NCI-H128 (cell line): Measurements from ENCODE around the gene ROR2.
"Not testable (repeated sequence)": the region's sequence is repeated elsewhere in the genome, so short reads cannot be mapped to it uniquely, and the experiment has no call there.

ENCODE experiments used
- DNase-seq: peaks from one replicate; lab custom pipeline; 2025; ENCODE audit not compliant: unreplicated experiment; lab: John Stamatoyannopoulos, UW

Gene ROR2

DNA sequence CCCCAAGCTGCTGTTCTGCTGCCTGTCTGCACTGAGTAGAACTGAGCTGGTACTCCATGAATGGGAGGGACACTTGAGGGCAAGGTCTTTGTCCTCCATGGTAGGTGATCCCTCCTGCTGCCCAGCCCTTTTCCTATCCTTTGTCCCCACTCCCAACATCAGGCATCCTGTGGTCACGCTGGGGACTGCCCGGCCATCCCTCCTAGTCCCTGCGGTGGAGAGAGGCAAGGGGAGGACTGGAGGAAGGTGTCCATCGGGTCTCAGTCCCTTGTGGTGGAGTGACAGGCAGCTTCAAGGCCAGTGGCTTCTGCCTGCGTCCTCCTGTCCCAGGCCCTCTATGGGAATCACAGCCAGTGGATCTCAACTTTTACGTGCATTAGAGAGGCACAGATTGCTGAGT, 25.9 kb downstream of the ROR2 start:
- DNase-seq = no peak

DNA sequence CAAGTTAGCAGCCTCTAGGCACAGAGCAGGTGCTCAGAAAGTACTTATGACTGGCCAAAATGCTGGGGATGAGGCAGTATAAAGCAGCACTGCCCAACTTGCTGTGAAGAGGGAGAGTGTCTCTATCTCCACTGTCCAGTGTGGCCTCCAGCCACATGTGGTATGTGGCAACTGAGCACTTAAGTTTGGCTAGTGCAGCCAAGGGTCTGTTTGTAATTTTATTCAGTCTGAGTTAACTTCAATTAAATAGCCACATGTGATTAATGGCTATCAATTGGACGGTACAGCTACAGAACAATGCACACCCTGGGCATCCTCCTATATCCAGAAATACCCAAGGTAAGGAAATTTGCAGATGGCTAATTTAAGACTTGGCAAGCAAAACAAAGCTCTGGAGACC, 26.9 kb downstream of the ROR2 start:
- DNase-seq = no peak

DNA sequence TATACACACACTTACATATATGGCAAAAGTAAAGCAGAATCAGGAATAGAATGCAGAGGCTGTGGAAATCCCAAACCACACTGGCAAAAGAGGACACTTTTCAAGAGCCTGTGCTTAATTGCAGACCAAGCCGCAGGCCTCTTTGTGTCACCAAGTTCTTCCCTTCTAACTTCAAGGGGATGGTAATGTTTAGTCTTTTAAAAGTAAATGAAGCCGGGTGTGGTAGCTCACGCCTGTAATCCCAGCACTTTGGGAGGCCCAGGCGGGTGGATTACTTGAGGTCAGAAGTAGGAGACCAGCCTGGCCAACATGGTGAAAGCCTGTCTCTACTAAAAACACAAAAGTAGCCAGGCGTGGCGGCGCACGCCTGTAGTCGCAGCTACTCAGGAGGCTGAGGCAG, 28.7 kb downstream of the ROR2 start:
- DNase-seq = no peak

DNA sequence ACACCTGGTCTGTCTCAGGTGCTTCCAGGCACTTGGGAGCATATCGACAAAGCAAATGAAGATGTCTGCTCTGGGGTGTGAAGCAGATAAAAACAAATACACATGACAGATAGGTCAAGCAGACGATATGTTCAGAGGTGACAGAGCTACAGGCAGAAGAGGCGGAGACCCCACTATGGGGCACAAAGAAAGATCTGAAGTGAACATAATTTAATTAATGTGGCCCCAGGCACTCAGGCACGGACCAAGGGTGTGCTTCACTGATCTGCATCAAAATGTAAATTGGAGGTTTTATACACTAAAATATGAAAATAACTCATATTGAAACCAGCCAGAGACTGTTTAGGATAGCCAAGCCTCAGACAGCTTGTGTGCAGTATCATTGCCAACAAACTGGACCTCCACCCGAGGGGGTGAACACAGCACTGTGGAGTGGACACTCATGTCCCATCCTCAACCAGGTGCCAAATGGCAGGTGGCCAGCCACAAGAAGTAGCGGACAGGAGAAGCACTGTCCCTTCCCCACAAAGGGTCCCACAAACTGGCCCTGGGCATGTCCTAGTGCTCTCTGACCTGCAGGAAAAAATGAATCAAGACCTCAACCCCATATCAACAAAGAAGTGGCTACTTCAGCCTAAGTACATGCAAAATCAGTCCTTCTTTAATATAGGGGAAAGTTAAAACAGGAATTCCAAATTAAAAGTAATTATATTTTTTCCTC, 29.2 kb downstream of the ROR2 start:
- DNase-seq = no peak

DNA sequence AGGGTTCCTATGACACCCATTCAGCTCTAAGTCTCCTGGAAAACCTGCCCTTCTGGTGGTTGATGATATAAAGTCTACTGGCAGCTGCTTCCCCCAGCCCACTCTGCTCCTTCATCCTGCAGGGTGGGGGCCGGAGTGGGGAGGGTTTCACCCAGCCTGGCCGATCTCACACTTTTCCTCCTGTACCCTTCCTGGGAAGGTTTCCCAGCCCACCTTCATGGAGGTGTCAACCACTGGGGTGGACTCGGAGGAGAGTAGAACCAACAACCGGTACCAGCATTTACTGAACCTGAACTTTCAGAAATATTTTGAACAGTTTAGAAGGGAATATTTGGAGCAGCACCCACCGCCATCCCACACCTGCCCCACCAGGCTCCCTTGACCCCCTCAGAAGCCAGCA, 30.4 kb downstream of the ROR2 start:
- no peak for DNase-seq

DNA sequence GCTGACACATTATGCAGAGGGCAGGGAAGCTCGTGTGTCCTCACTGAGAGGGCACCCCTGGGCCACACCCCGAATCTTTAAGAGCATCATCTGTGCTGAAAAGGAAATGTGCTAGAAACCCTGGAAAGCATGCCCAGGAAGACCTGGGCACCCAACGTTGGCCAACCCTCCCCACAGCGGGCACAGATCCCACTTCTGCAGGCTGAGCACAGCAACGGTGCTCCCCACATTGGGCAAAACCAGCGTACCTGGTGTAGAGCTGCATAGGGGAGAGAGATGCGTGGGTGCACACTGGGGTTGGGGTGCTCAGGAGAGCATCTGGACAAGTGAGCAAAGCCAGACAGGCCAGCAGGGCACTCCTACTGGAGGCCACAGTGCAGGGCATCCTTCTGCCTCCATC, 32.6 kb downstream of the ROR2 start:
- DNase-seq = no peak

DNA sequence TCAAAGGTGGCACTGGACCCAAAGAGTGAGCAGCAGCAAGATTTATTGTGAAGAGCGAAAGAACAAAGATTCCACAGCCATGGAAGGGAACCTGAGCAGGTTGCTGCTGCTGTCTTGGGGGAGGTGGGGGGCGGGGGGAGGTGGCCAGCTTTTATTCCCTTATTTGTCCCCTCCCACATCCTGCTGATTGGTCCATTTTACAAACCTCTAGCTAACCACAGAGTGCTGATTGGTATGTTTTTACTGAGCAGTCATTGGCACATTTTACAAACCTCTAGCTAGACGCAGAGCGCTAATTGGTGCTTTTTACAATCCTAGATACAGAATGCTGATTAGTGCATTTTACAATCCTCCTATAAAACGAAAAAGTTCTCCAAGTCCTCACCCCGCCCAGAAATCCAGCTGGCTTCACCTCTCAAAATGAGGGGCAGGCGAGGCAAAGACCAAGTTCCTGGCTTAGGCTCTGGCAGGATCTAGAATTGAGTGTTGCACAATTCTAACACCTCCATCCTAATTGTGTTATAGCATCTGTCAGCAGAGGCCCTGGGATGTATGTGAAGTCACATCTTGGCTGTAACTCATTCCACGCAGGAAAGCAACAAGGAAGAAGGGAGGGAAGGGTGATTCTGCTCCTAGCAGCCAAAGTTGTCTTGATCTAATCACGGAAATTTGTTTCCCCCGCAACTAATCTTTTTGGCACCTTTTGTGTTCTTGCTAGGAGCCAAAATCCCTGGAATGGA, 34.3 kb downstream of the ROR2 start:
- DNase-seq = no peak

DNA sequence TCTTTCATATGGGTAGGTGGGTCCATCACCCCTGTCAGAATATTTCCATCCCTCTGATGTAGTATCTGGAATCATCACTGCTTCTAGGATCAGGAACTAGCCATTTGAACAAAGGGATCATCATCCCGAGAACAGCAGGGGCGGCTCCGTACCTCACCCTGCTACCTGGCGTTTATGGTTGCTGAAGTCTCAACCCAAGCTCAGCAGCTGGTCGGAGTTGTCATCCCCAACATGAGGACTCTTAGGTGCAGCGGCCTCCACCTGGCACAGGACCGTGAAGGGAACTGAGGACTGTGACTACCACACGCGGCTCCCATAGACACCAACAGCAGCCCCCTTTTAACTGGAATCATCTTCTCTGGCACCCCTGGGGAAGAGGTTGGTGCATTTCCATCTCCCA, 35.1 kb downstream of the ROR2 start:
- no peak for DNase-seq

DNA sequence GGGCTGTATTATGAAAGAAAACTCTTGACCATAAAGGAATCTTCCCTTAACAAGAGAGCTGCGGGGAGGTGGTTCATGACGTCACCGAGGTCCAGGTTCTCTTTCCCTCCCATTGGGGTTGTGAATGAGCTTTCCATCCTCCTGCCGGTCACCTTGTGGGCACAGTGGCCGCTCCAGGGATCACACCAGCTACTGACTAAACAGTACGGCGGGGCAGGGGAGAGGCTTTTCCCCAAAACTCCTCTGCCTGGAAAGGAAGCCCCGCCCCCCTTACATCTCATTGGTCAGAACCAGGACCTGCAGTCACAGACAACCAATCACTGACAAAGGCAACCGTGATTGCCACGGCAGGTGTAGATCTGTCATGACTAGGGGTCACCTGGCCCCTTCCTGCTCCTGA, 35.6 kb downstream of the ROR2 start:
- DNase-seq = no peak

DNA sequence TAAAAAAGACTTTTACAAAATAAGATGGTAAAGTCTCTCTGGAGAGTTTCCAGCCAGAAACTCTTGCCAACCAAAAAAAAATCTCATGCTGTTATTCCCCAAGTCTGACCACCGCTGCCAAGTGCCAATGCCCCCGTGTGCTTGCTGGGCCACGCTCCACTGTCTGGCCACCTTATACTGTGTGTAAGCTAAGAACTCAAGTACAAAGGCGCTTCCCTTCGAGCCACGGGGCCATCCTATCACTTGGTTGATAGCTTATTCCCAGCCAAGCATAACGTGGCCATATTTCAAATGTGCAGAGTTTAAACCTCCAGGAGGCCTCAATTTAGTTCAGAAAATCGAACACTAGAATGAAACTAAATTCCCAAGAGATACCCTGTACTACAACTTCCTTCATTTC, 36.0 kb downstream of the ROR2 start:
- no peak for DNase-seq

DNA sequence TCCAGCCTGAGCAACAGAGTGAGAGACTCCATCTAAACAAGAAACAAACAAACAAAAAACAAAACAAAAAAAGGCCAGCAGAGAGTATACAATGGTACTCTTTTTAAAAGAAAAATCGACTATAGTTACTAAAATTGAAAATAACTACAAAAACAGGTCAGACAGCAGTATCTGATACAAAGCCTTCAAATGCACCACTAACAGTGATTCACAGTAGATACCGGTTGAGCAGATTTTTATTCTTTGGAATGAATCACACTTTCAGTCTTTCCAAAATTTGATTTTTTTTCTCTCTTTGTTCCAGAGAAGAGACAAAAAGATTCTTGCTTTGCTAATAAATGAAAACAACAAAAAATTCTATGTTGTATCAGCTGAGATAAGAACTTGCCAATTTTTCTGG, 36.9 kb downstream of the ROR2 start:
- no peak for DNase-seq

DNA sequence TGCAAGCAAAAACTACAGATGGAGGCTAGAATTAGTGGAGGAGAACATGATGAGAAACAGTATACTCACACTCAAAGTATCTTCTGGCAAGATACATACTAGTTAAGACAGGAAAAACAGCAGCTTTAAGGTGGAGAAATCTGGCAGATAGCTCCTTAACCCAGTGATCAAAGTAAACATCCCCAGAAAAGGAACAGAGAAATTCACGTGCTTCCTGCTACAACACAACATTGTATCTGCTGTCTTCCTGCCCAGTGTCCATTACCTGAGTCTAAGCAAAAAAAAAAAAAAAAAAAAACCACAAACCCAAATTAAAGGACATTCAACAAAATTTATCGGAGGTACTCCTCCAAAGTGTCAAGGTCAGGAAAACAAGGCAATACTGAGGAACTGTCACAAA, 38.4 kb downstream of the ROR2 start:
- no peak for DNase-seq

DNA sequence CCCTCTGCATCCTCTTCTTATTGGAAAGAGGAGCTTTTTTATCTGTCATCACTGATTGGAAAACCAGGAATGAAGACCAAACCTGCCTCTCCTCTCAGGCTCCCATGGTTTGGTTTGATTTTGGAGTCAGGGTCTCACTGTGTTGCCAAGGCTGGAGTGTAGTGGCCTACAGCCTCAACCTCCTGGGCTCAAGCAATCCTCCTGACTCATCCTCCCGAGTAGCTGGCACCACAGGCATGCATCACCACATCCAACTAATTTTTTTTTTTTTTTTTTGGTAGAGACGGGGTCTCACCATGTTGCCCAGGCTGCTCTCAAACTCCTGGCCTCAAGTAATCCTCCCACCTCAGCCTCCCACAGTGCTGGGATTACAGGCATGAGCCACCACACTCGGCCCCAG, 40.8 kb downstream of the ROR2 start:
- DNase-seq = not testable (repeated sequence)

DNA sequence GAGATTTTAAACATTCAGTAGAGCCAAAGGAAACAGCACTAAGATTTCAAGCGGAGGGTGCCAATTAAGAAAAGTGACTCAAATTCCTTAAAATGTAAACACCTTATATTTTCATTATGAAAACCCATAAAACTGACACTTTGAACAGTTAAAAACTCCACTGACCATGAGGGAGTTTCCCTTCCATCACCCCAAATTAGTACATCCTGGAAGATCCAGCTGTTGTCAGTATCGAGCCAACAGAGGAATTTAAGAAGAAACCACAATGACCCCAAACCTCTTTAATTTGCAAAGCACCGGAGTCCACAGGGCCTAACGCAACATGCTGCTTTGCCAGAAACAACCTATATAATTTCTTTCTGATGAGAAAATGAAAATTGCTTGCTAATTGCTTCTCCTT, 41.3 kb downstream of the ROR2 start:
- DNase-seq = no peak

DNA sequence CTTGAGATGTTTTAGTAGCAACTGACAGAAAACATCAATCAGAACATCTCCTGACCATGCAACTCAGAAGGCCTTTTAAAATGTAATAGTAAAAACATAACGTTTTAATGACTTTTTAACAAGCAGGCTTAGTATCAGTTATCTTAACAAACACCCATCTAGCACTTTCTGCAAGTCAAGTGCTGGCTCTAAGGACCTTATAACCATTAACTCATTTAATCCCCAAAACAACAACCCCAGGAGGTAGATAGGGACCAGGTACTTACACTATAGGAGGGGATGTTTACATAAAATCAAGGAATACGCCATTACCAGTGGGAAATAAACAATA, 41.8 kb downstream of the ROR2 start:
- DNase-seq = no peak

DNA sequence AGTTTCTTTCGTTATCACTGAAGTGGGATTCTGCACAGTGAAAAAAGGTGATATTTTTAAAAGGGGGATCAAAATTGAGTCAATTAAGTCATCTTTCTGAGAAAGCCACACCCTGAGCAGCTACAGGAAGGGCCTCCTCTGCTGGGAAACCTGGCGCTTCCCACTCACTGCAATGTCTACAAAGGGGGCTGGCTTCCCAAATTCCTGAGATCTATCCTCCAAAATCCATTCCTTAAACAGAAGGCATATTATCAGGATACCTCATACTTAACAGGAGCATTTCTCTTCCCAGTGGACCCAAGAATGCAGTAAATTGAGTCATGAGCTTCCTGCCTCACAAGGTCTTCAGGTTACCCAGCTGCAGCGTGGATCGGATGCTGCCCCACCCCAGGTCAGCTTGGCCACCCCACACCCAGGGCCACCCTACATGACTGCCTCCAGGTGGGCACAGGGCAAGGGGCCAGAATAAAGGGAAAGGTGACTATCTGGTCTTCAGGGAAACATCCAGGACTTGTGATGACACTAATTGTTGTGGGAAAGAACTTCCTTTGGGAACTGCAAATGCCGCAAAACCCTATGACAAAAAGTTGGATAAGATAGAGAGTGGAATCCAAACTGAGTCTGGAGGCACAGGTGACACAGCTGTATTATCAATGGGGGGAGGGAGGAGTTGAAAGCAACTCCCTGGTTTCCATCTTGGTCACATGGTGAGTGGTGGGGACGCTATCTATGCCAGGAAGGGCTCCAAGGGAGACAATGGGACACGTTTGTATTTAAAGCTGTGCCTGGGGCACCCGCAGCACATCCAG, 42.3 kb downstream of the ROR2 start:
- DNase-seq = no peak

DNA sequence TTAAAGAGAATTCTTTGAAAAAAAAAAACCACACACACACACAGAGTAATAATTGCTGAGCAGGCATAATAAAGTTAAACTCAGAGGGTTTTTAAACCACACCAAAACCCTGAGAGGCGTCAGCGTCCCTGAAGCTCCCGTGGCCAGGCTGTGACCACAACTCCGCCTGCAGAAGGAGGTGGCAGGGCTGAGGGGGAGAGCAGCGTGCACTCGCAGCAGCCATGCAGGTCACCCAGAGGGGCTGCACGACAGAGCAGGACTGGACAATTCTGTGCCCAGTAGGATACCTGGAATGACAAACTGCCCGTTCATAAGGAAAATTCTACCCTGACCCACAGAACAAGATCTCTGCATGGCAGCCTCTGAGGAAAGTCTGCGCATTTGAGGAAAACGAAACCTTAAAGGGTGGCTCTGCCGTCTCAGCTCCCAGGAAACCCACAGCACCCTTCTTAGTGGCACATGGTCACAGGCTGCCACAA, 44.0 kb downstream of the ROR2 start:
- no peak for DNase-seq

DNA sequence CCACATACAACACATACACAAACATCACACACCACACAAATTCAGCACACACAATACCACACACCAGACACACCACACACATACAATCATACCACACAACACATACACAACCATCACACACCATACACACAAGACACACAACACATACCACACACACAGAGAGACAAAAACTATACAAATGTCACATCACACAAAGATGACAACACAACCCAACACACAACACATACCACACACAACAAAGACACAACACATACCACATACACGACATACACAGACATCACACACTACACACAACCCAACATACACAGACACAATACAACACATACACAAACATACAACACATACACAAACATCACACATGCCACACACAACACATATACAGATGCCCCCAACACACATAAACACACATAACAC, 44.8 kb downstream of the ROR2 start:
- no peak for DNase-seq

DNA sequence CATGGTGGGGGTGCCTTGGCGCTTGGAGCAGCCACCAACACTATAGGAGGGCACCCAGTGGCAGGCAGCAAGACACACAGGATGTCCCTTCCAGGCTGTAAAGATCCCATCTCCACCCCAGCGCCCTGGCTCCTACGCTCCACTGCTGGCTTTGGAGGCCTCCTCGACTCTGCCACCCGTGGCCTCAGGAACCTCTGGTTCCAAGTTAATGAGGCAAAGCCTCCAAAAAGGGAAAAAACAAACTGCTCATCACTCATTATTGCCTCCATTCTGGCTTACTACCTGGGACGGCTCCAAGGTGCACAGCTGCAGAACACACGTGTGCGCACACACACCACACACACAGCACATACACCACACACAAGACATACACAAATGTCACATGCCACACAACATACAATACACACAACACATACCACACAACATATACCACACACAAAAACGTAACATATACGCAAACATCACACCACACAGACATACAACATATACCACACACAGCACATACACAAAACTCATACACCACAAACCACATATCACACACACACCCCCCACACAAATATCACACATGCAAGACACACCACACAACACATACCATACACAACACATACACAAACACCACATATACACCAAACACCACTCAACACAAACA, 45.3 kb downstream of the ROR2 start:
- DNase-seq = no peak

DNA sequence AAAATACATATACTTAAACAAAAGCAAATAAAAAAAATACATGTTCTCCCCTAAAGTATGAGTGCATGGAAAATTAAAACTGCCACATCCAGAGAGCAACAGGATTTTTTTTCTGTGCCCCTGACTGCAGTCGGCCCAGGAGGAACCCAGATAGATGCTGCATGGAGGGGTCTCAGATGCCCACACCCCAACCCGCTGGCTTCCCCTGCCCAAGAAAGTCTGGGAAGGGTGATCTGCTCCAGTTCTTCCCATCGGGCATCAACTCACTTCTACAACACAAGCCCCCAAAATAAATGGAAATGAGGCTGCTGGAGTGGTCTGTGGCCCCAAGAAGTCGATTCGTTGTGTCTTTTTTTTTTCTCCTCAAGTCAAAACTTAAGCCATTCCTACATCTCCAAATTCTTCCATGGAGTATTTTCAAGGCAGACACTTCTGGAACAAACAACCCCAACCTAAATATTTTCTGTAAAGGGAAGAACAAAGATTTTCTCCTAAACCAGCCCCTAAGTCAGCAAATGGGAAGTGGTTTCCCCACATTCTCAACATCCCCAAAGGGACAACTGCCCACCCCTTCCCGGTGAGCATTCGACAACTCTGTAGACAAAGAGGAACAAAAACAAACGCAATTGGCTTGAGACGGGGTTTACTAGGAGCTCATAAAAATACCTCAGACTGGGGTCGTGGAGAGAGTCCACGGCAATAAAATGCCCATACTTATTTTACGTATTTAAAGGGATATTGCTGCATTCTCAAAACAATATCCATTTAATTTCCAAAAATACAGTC, 46.7 kb downstream of the ROR2 start:
- DNase-seq = no peak
